IMR-90 (cell line): ENCODE measurements around the gene NFATC1. TPM values are rescaled to one million over a fixed set of nuclear protein-coding genes. Genes with fewer than 3 reads are reported as not detected.

Experiments used
- ATAC-seq: fragments of 200-7000 bp; cut with Tn5 transposase; 2 replicates; pipeline ENCODE4 v1.9.1; 2020; ENCODE audit warnings: low read depth, mild to moderate bottlenecking, moderate library complexity
- BruUV-seq: library from RNA; stranded (reverse); fragments of 400-500 nt; replicated peaks from 2 replicates; lab custom pipeline; 2021; lab: Mats Ljungman, UMichigan
- CTCF ChIA-PET: fragments of 300-600 bp; formaldehyde crosslinking; extraction: SDS; loops from one replicate; lab custom pipeline; 2021; ENCODE audit warnings: antibody characterized with exemption; lab: Yijun Ruan, JAX
- POLR2A ChIA-PET: fragments of 300-600 bp; sonication (Branson Sonifier 250); formaldehyde crosslinking; loops from one replicate; lab custom pipeline; 2022; ENCODE audit warnings: antibody characterized with exemption; ENCODE audit not compliant: unreplicated experiment; lab: Charles Lee
- DNase-seq: peaks from one replicate; pipeline ENCODE4 v3.0.0; 2013
- H2AFZ ChIP-seq: replicated peaks from 2 replicates; pipeline ENCODE3; 2013; ENCODE audit warnings: low read length, mild to moderate bottlenecking; ENCODE audit not compliant: poor library complexity
- H2AK5ac ChIP-seq: 2 replicates; pipeline ENCODE4 v1.6.1; 2013; ENCODE audit warnings: low read depth, low read length, inconsistent platforms
- H2AK9ac ChIP-seq: replicated peaks from 2 replicates; pipeline ENCODE3; 2013; ENCODE audit warnings: mild to moderate bottlenecking, low read depth, low read length, moderate library complexity; ENCODE audit not compliant: poor library complexity
- H2BK120ac ChIP-seq: 2 replicates; pipeline ENCODE4 v1.6.1; 2013; ENCODE audit warnings: low read depth, low read length, inconsistent platforms
- H2BK15ac ChIP-seq: 3 replicates; pipeline ENCODE4 v1.6.1; 2013; ENCODE audit warnings: low read depth, low read length, inconsistent platforms
- H2BK20ac ChIP-seq: 2 replicates; pipeline ENCODE4 v1.6.1; 2013; ENCODE audit warnings: low read depth, mild to moderate bottlenecking, inconsistent platforms, low read length, moderate library complexity
- H2BK5ac ChIP-seq: 2 replicates; pipeline ENCODE4 v1.6.1; 2013; ENCODE audit warnings: mild to moderate bottlenecking, low read depth, low read length, inconsistent platforms; ENCODE audit not compliant: poor library complexity, severe bottlenecking
- H3K14ac ChIP-seq: replicated peaks from 2 replicates; pipeline ENCODE4 v1.6.1; 2013; ENCODE audit warnings: low read depth, low read length, inconsistent platforms
- H3K18ac ChIP-seq: 2 replicates; pipeline ENCODE4 v1.6.1; 2013; ENCODE audit warnings: low read depth, low read length, control low read depth
- H3K23ac ChIP-seq: 2 replicates; pipeline ENCODE4 v1.6.1; 2013; ENCODE audit warnings: low read depth, low read length, inconsistent platforms
- H3K27ac ChIP-seq: 2 replicates; pipeline ENCODE4 v1.5.1; 2013; ENCODE audit warnings: mild to moderate bottlenecking, control low read depth, low read length; ENCODE audit not compliant: insufficient read depth
- H3K27me3 ChIP-seq: 2 replicates; pipeline ENCODE4 v1.6.1; 2013; ENCODE audit warnings: low read length; ENCODE audit not compliant: control insufficient read depth, insufficient read depth
- H3K36me3 ChIP-seq: 2 replicates; pipeline ENCODE4 v1.6.1; 2013; ENCODE audit warnings: low read length, mixed read lengths; ENCODE audit not compliant: control insufficient read depth, insufficient read depth
- H3K4ac ChIP-seq: 2 replicates; pipeline ENCODE4 v1.6.1; 2013; ENCODE audit warnings: low read depth, low read length, inconsistent platforms
- H3K4me1 ChIP-seq: 2 replicates; pipeline ENCODE4 v1.6.1; 2013; ENCODE audit warnings: low read length, mixed read lengths; ENCODE audit not compliant: control insufficient read depth, insufficient read depth
- H3K4me2 ChIP-seq: 2 replicates; pipeline ENCODE4 v1.6.1; 2013; ENCODE audit warnings: low read depth, mild to moderate bottlenecking, control low read depth, low read length, moderate library complexity
- H3K4me3 ChIP-seq: 2 replicates; pipeline ENCODE4 v1.5.1; 2013; ENCODE audit warnings: low read depth, mild to moderate bottlenecking, control low read depth, low read length, moderate library complexity; ENCODE audit not compliant: insufficient read depth
- H3K56ac ChIP-seq: 2 replicates; pipeline ENCODE4 v1.6.1; 2013; ENCODE audit warnings: low read length, inconsistent platforms; ENCODE audit not compliant: insufficient read depth; ENCODE audit errors: extremely low read depth
- H3K79me1 ChIP-seq, 2 experiments: 2 replicates each; pipeline ENCODE4 v1.6.1; 2013; ENCODE audit warnings: low read length in 2 of 2, inconsistent platforms in 1 of 2, low read depth in 1 of 2
- H3K9ac ChIP-seq: 2 replicates; pipeline ENCODE4 v1.6.1; 2013; ENCODE audit warnings: low read depth, low read length, control low read depth
- H3K9me1 ChIP-seq: 2 replicates; pipeline ENCODE4 v1.6.1; 2013; ENCODE audit warnings: low read length, inconsistent platforms; ENCODE audit not compliant: insufficient read depth
- H3K9me3 ChIP-seq: 2 replicates; pipeline ENCODE4 v1.6.1; 2013; ENCODE audit warnings: low read length; ENCODE audit not compliant: control insufficient read depth, insufficient read depth
- H4K20me1 ChIP-seq: 2 replicates; pipeline ENCODE4 v1.6.1; 2013; ENCODE audit warnings: low read length, inconsistent platforms; ENCODE audit not compliant: insufficient read depth
- H4K5ac ChIP-seq: 2 replicates; pipeline ENCODE4 v1.6.1; 2013; ENCODE audit warnings: mild to moderate bottlenecking, low read depth, low read length, control low read depth
- H4K8ac ChIP-seq, 2 experiments: 2 replicates each; pipeline ENCODE4 v1.6.1; 2013; ENCODE audit warnings: low read depth in 2 of 2, low read length in 2 of 2, control low read depth in 1 of 2, inconsistent platforms in 1 of 2
- H4K91ac ChIP-seq: 2 replicates; pipeline ENCODE4 v1.6.1; 2013; ENCODE audit warnings: low read depth, low read length, inconsistent platforms; ENCODE audit not compliant: insufficient read depth
- BHLHE40 ChIP-seq: fragments of 150-350 bp; IDR thresholded peaks from 2 replicates; pipeline ENCODE4 v1.6.1; 2016; ENCODE audit warnings: mild to moderate bottlenecking, low read depth, low read length
- MXI1 ChIP-seq: IDR thresholded peaks from 2 replicates; pipeline ENCODE4 v1.6.1; 2012; ENCODE audit warnings: low read depth, mild to moderate bottlenecking, low read length, moderate library complexity, borderline replicate concordance
- RCOR1 ChIP-seq: IDR thresholded peaks from 2 replicates; pipeline ENCODE4 v1.6.1; 2012; ENCODE audit warnings: mild to moderate bottlenecking, low read length, improper control_type of control experiment; ENCODE audit not compliant: insufficient replicate concordance
- WGBS, 2 experiments: methylation state at CpG; one replicate each; pipeline versions ENCODE4 v1.1.5 to v1.1.7; 2013; ENCODE audit warnings: missing lambda C conversion rate in 2 of 2; ENCODE audit not compliant: insufficient read length in 1 of 2; ENCODE audit errors: extremely low coverage in 2 of 2; 5-methylcytosine and 5-hydroxymethylcytosine counted together
- dilution Hi-C: fragments of 300-500 bp; cut with HindIII; formaldehyde crosslinking; loops from one replicate; pipeline ENCODE4 v1.14.3; 2018; ENCODE audit warnings: low sequenced_read_pairs; ENCODE audit not compliant: unreplicated experiment
- in situ Hi-C: fragments of 300-500 bp; cut with MboI; formaldehyde crosslinking; loops from 3 replicates; pipeline ENCODE4 v1.14.3; 2019; ENCODE audit warnings: low sequenced_read_pairs, inconsistent platforms, mixed read lengths
- intact Hi-C: fragments of 100-400 bp; cut with micrococcal nuclease; formaldehyde crosslinking; loops from 2 replicates; pipeline ENCODE4 v1.10.0; 2022
- polyA plus RNA-seq, 3 experiments: library from polyadenylated mRNA; depleted of rRNA; stranded (reverse); fragments of >200 nt; gene quantifications; 2 replicates each; pipeline ENCODE4 v1.2.3, GENCODE V29; 2012; ENCODE audit warnings: low replicate concordance in 1 of 3
- total RNA-seq: library from RNA; depleted of rRNA; stranded (reverse); fragments of >200 nt; gene quantifications from 2 replicates; pipeline ENCODE4 v1.2.3, GENCODE V29; 2012

The NFATC1 gene
- total and polyA plus RNA-seq, 2 of the 4 experiments (the other 2 are of a cell fraction) = 0.36 to 1.8 TPM

- Histone ChIP-seq H3K27ac (no peak overlapping the region), H3K9me1 (no peaks in the 10 kb centered on the region), H3K23ac (no peak overlapping the region), H3K9ac (no peak overlapping the region), H3K79me1 (no peaks in the 10 kb centered on the region), H3K4me2 (no peak overlapping the region), H2BK5ac (no peak overlapping the region), H3K9me3 (no peaks in the 10 kb centered on the region), H3K56ac (no peak overlapping the region), H2BK120ac (no peak overlapping the region), H3K27me3 (no peaks in the 10 kb centered on the region), H3K4me1 (no peaks in the 10 kb centered on the region), H2AFZ (no peak overlapping the region), H3K18ac (no peak overlapping the region), H3K4ac (no peak overlapping the region), H4K5ac (no peak overlapping the region), H2BK15ac (no peak overlapping the region), H4K8ac (no peak overlapping the region), H2AK5ac (no peak overlapping the region), H2AK9ac (peak overlapping the region; percentile 67), H3K36me3 (peaks cover 5% of the 10 kb centered on the region; the same call in 1 of the 2 replicates), H4K20me1 (no peaks in the 10 kb centered on the region), H3K14ac (no peak overlapping the region), H4K91ac (no peak overlapping the region), H2BK20ac (no peak overlapping the region), H3K4me3 (no peak overlapping the region)
- intact Hi-C loops = no loop called here
- no peak for DNase-seq
- ChIA-PET CTCF (interaction anchor here (1.1 kb wide), 1 partner anchor 82 kb away, joined by 3 read pairs; no protein-coding TSS in a partner anchor), POLR2A (no interaction called here)
- 89% methylated on average over 8 of the region's 16 CpGs; no CpG with 5 or more reads in 1 of the 2 experiments for WGBS, 2 experiments
- in situ Hi-C loops = no loop called here
- BruUV-seq = no TSS peak
- ATAC-seq = no peak
- dilution Hi-C loops = no loop called here
- no peak for TF ChIP-seq BHLHE40
- no peak for TF ChIP-seq RCOR1
- TF ChIP-seq MXI1 = no peak
These were observed 70.9 kb downstream of the NFATC1 start for GRCh38 chr18:79466591-79466990.
